OCI-LY7 (cell line): ENCODE results near the gene GRPR. TPM values are rescaled to one million over a fixed set of nuclear protein-coding genes. Genes with fewer than 3 reads are reported as not detected.

Source experiments
- BruUV-seq: library from RNA; stranded (reverse); fragments of 400-500 nt; replicated peaks from 2 replicates; lab custom pipeline; 2021; lab: Mats Ljungman, UMichigan
- CTCF ChIA-PET: fragments of 300-600 bp; sonication (Branson Sonifier 250); formaldehyde crosslinking; loops from one replicate; lab custom pipeline; 2022; ENCODE audit warnings: antibody characterized with exemption; ENCODE audit not compliant: unreplicated experiment; lab: Charles Lee
- POLR2A ChIA-PET: fragments of 300-600 bp; sonication (Branson Sonifier 250); formaldehyde crosslinking; loops from one replicate; lab custom pipeline; 2022; ENCODE audit warnings: antibody characterized with exemption; lab: Charles Lee
- DNase-seq: peaks from one replicate; pipeline ENCODE4 v3.0.0-alpha.2; 2015; ENCODE audit warnings: low spot score
- H2AFZ ChIP-seq: fragments of 200-600 bp; sonication (generic), shearing (Covaris generic); 2 replicates; pipeline ENCODE4 v1.6.1; 2014; ENCODE audit warnings: mild to moderate bottlenecking, antibody characterized with exemption, low read length, moderate library complexity
- H3K27ac ChIP-seq: fragments of 200-600 bp; sonication (generic); 2 replicates; pipeline ENCODE4 v1.5.1; 2014; ENCODE audit warnings: mixed run types, low read depth, mild to moderate bottlenecking, moderate library complexity, low read length, inconsistent platforms; ENCODE audit not compliant: poor library complexity, severe bottlenecking
- H3K36me3 ChIP-seq: fragments of 200-600 bp; sonication (generic); 2 replicates; pipeline ENCODE4 v1.6.1; 2014; ENCODE audit warnings: mild to moderate bottlenecking, antibody characterized with exemption, low read length, moderate library complexity, mixed read lengths; ENCODE audit not compliant: insufficient read depth
- H3K4me1 ChIP-seq: fragments of 200-600 bp; sonication (generic); 2 replicates; pipeline ENCODE4 v1.5.1; 2014; ENCODE audit warnings: mild to moderate bottlenecking, low read length; ENCODE audit not compliant: insufficient read depth, poor library complexity, severe bottlenecking
- H3K4me2 ChIP-seq: fragments of 200-600 bp; sonication (generic); 2 replicates; pipeline ENCODE4 v1.6.1; 2014; ENCODE audit warnings: mild to moderate bottlenecking, low read length
- H3K4me3 ChIP-seq: fragments of 200-600 bp; sonication (generic); 2 replicates; pipeline ENCODE4 v1.5.1; 2014; ENCODE audit warnings: mild to moderate bottlenecking, low read depth, low read length; ENCODE audit not compliant: poor library complexity, severe bottlenecking
- H3K79me2 ChIP-seq: fragments of 200-600 bp; sonication (generic); 2 replicates; pipeline ENCODE4 v1.6.1; 2016; ENCODE audit warnings: low read depth, mild to moderate bottlenecking, low read length, moderate library complexity, mixed read lengths; ENCODE audit not compliant: insufficient read depth
- H3K9me2 ChIP-seq: fragments of 200-600 bp; sonication (generic); 2 replicates; pipeline ENCODE4 v1.6.1; 2016; ENCODE audit warnings: mild to moderate bottlenecking, low read length, mixed read lengths; ENCODE audit not compliant: insufficient read depth
- H3K9me3 ChIP-seq: fragments of 200-600 bp; sonication (generic); 2 replicates; pipeline ENCODE4 v1.6.1; 2014; ENCODE audit warnings: mild to moderate bottlenecking, mixed run types, low read length, mixed read lengths
- H4K20me1 ChIP-seq: fragments of 200-600 bp; sonication (generic); 2 replicates; pipeline ENCODE4 v1.6.1; 2014; ENCODE audit warnings: mild to moderate bottlenecking, antibody characterized with exemption, low read length, moderate library complexity, mixed read lengths; ENCODE audit not compliant: insufficient read depth
- EZH2phosphoT487 ChIP-seq: fragments of 200-600 bp; sonication (generic); IDR thresholded peaks from 2 replicates; pipeline ENCODE4 v1.6.1; 2018; ENCODE audit warnings: low read depth, borderline replicate concordance, mild to moderate bottlenecking, mixed run types, antibody characterized with exemption, low read length, moderate library complexity, mixed read lengths
- intact Hi-C: fragments of 100-400 bp; cut with micrococcal nuclease; formaldehyde crosslinking; loops from one replicate; pipeline ENCODE4 v1.10.0; 2022; ENCODE audit not compliant: unreplicated experiment
- total RNA-seq, 2 experiments: library from RNA; depleted of rRNA in 1 of 2; stranded (reverse); fragments of >200 nt in 1 of 2; shearing (Covaris generic) in 1 of 2; gene quantifications; 2 replicates each; pipeline ENCODE4 v1.2.3, GENCODE V29; 2014 to 2022
- TF ChIP-seq, protein P1 (sequence below): fragments of 200-600 bp; sonication (generic); conservative IDR thresholded peaks from 2 replicates; pipeline ENCODE4 v1.5.1; 2014; ENCODE audit warnings: mild to moderate bottlenecking, antibody characterized with exemption, low read length, moderate library complexity, mixed read lengths

The GRPR gene
- total RNA-seq, 2 experiments from 2014 or later, result 0.47 TPM; not detected in 1

DNA sequence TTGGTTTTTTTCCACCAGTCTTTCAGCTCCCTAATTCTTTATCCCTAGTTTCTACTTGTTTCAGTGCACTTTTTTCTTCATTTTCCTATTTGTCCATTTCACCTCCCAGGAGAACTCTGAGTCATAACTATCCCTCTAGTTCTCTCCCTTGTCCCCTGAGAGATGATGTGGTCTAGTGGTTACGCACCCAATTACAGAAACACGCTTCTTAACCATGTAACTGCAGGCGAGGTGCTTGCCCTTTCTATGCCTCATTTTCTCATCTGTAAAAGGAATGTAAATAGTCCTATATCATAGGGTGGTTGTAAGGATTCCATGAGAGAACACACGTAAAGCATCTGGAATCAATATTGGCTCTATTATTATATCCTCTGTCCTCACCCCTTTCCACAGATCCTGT, 8.8 kb upstream of the GRPR start:
- peaks cover 20% of the 10 kb centered on the region for H3K9me3 ChIP-seq
- TF ChIP-seq, protein P1, sequence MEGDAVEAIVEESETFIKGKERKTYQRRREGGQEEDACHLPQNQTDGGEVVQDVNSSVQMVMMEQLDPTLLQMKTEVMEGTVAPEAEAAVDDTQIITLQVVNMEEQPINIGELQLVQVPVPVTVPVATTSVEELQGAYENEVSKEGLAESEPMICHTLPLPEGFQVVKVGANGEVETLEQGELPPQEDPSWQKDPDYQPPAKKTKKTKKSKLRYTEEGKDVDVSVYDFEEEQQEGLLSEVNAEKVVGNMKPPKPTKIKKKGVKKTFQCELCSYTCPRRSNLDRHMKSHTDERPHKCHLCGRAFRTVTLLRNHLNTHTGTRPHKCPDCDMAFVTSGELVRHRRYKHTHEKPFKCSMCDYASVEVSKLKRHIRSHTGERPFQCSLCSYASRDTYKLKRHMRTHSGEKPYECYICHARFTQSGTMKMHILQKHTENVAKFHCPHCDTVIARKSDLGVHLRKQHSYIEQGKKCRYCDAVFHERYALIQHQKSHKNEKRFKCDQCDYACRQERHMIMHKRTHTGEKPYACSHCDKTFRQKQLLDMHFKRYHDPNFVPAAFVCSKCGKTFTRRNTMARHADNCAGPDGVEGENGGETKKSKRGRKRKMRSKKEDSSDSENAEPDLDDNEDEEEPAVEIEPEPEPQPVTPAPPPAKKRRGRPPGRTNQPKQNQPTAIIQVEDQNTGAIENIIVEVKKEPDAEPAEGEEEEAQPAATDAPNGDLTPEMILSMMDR, result no peak
- no peak for TF ChIP-seq EZH2phosphoT487
- no peak overlapping the region for H2AFZ ChIP-seq
- intact Hi-C loops, result loop anchor here (5.0 kb wide), 3 partner anchors 212 to 588 kb away; no protein-coding TSS in a partner anchor
- ChIA-PET CTCF (no interaction called here), POLR2A (interaction anchor here (1.5 kb wide), 1 partner anchor 8 kb away, joined by 4 read pairs; no protein-coding TSS in a partner anchor)
- peak overlapping the region; percentile 29; the same call in 1 of the 2 replicates for H3K4me2 ChIP-seq
- no TSS peak for BruUV-seq
- peaks cover 51% of the 10 kb centered on the region for H3K4me1 ChIP-seq
- no peak for DNase-seq
- peak overlapping the region; percentile 34 for H3K4me3 ChIP-seq
- peaks cover 4% of the 10 kb centered on the region; the same call in 1 of the 2 replicates for H3K36me3 ChIP-seq
- no peaks in the 10 kb centered on the region for H4K20me1 ChIP-seq
- H3K27ac ChIP-seq, result peak overlapping the region; percentile 37
- H3K9me2 ChIP-seq, result no peaks in the 10 kb centered on the region
- H3K79me2 ChIP-seq, result no peaks in the 10 kb centered on the region

DNA sequence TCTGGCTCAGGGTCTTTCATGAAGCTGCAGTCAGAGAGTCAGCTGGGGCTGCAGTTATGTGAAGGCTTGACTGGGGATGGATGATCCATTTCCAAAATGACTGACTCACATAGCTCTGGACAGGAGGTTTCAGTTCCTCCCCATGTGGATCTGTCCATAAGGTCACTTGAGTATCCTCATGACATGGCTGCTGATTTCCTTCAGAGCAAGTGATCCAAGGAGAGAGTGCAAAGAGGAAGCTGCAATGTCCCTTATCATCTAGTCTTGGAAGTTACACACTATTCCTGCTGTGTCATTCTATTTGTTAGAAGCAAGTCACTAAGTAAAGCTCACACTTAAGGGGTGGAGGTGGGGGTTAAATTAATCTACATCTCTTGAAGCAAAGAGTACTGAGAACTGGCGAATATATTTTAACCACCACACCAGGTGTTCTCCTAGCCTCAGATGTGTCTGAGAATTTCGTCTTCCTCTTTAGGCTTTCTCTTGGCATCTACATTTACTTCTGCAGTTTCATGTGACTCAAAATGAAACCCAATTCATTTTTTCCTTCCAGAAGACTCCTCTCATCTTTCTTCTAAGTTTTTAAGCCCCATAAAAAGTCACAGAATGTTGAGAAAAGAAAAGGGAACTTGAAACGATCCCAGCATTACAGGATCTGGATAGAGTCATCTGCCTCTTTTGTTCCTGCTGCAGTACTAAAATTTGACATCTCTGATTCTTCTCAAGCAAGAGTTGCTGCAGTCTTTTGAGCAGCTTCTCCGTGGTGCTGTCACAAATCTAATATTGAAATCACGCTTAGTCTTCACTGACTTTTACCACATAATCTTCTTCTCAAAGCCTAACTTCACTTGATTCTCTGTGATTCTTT, 3.8 kb upstream of the GRPR start:
- Histone ChIP-seq H3K9me3 (peaks cover 20% of the 10 kb centered on the region), H3K9me2 (no peaks in the 10 kb centered on the region), H3K4me1 (peaks cover 73% of the 10 kb centered on the region), H3K79me2 (no peaks in the 10 kb centered on the region), H3K4me3 (peak overlapping the region; percentile 39), H3K4me2 (peak overlapping the region; percentile 78), H3K36me3 (peaks cover 4% of the 10 kb centered on the region; the same call in 1 of the 2 replicates), H3K27ac (peak overlapping the region; percentile 94), H2AFZ (peak overlapping the region; percentile 67; the same call in 1 of the 2 replicates), H4K20me1 (no peaks in the 10 kb centered on the region)
- TF ChIP-seq, protein P1, result no peak
- no peak for TF ChIP-seq EZH2phosphoT487
- ChIA-PET POLR2A (interaction anchor here (0.7 to 1.0 kb wide), 2 partner anchors 10 to 329 kb away, joined by 3 to 4 read pairs; partner anchors contain the start of gene ZRSR2), CTCF (no interaction called here)
- BruUV-seq, result no TSS peak
- peak; percentile 86 for DNase-seq
- intact Hi-C loops, result loop anchor here (1.0 to 5.0 kb wide), 4 partner anchors 15 to 267 kb away; partner anchors contain the start of gene AP1S2
